HEK293 (cell line): ENCODE results near the gene TREX2.

Source experiments
- CTCF ChIA-PET: fragments of 350-600 bp; formaldehyde crosslinking; extraction: SDS; loops from one replicate; lab custom pipeline; 2021; ENCODE audit warnings: antibody characterized with exemption; lab: Yijun Ruan, JAX
- POLR2A ChIA-PET: fragments of 300-600 bp; formaldehyde crosslinking; extraction: SDS; loops from one replicate; lab custom pipeline; 2020; ENCODE audit warnings: antibody characterized with exemption, inconsistent platforms; lab: Yijun Ruan, JAX
- H3K27ac ChIP-seq: fragments of 200-500 bp; sonication (Bioruptor generic); 2 replicates; pipeline ENCODE4 v1.5.1; 2014; ENCODE audit warnings: low read depth, low read length, control low read depth, inconsistent platforms; ENCODE audit errors: extremely low read depth
- H3K36me3 ChIP-seq, 2 experiments: fragments of 200-500 bp in 1 of 2; sonication (Bioruptor generic) in 1 of 2; 1 replicate in 1 of 2; 2 replicates in 1 of 2; pipeline ENCODE4 v1.5.1; 2014 to 2017; ENCODE audit warnings: inconsistent platforms in 2 of 2, low read length in 2 of 2; ENCODE audit not compliant: control insufficient read depth in 2 of 2, insufficient read depth in 1 of 2
- H3K4me1 ChIP-seq: fragments of 200-500 bp; sonication (Bioruptor generic); 2 replicates; pipeline ENCODE4 v1.5.1; 2014; ENCODE audit warnings: mild to moderate bottlenecking, low read length, inconsistent platforms; ENCODE audit not compliant: control insufficient read depth, insufficient read depth
- H3K4me3 ChIP-seq: 2 replicates; pipeline ENCODE4 v1.5.1; 2011; ENCODE audit warnings: low read depth, mild to moderate bottlenecking, control low read depth, low read length, moderate library complexity
- H3K9me3 ChIP-seq: fragments of 200-500 bp; sonication (Bioruptor generic); 2 replicates; pipeline ENCODE4 v1.5.1; 2014; ENCODE audit warnings: low read depth, low read length, inconsistent platforms; ENCODE audit not compliant: control insufficient read depth, insufficient read depth
- HOXC10 ChIP-seq: sonication (generic); formaldehyde crosslinking; IDR thresholded peaks from 2 replicates; pipeline ENCODE4 v1.8.1; 2023; ENCODE audit warnings: mild to moderate bottlenecking, missing genetic modification reagents
- KLF10 ChIP-seq: fragments of 450-650 bp; IDR thresholded peaks from 2 replicates; pipeline ENCODE4 v1.5.1; 2018; ENCODE audit warnings: missing biosample characterization, mild to moderate bottlenecking, missing genetic modification characterization
- RBAK ChIP-seq: fragments of 450-650 bp; formaldehyde crosslinking; IDR thresholded peaks from 2 replicates; pipeline ENCODE4 v1.5.1; 2016; ENCODE audit warnings: missing biosample characterization, missing genetic modification characterization
- SETDB1 ChIP-seq: IDR thresholded peaks from one replicate; pipeline ENCODE4 v1.6.1; 2017; ENCODE audit warnings: mild to moderate bottlenecking, low read length, moderate library complexity, mixed read lengths; ENCODE audit not compliant: insufficient read length
- SP2 ChIP-seq: fragments of 450-650 bp; formaldehyde crosslinking; IDR thresholded peaks from 2 replicates; pipeline ENCODE4 v1.5.1; 2016; ENCODE audit warnings: missing biosample characterization, missing genetic modification characterization
- WT1 ChIP-seq: fragments of 450-650 bp; formaldehyde crosslinking; IDR thresholded peaks from 2 replicates; pipeline ENCODE4 v1.5.1; 2016; ENCODE audit warnings: missing biosample characterization, missing genetic modification characterization
- ZBTB7A ChIP-seq: fragments of 450-650 bp; formaldehyde crosslinking; IDR thresholded peaks from 2 replicates; pipeline ENCODE4 v1.5.1; 2016; ENCODE audit warnings: low read depth, missing biosample characterization, missing genetic modification characterization
- ZNF133 ChIP-seq: fragments of 450-650 bp; formaldehyde crosslinking; IDR thresholded peaks from 2 replicates; pipeline ENCODE4 v1.5.1; 2016; ENCODE audit warnings: missing biosample characterization, missing genetic modification characterization
- ZNF292 ChIP-seq: fragments of 450-650 bp; formaldehyde crosslinking; IDR thresholded peaks from 2 replicates; pipeline ENCODE4 v1.5.1; 2016; ENCODE audit warnings: low read depth, missing biosample characterization, missing genetic modification characterization, borderline replicate concordance
- ZNF311 ChIP-seq: fragments of 450-650 bp; formaldehyde crosslinking; IDR thresholded peaks from 2 replicates; pipeline ENCODE4 v1.5.1; 2017; ENCODE audit warnings: missing biosample characterization, missing genetic modification characterization, borderline replicate concordance
- ZNF335 ChIP-seq: fragments of 450-650 bp; formaldehyde crosslinking; conservative IDR thresholded peaks from 2 replicates; pipeline ENCODE4 v1.5.1; 2016; ENCODE audit warnings: missing biosample characterization, missing genetic modification characterization
- ZNF341 ChIP-seq: fragments of 450-650 bp; formaldehyde crosslinking; IDR thresholded peaks from 2 replicates; pipeline ENCODE4; 2016; ENCODE audit warnings: low read depth, missing biosample characterization, missing genetic modification characterization
- ZNF426 ChIP-seq: fragments of 450-650 bp; formaldehyde crosslinking; IDR thresholded peaks from 2 replicates; pipeline ENCODE4 v1.5.1; 2017; ENCODE audit warnings: missing biosample characterization, missing genetic modification characterization, mild to moderate bottlenecking, inconsistent platforms, moderate library complexity
- ZNF558 ChIP-seq: fragments of 450-650 bp; formaldehyde crosslinking; IDR thresholded peaks from 2 replicates; pipeline ENCODE4 v1.5.1; 2016; ENCODE audit warnings: missing biosample characterization, missing genetic modification characterization
- TF ChIP-seq, protein P1 (sequence below): fragments of 450-650 bp; formaldehyde crosslinking; IDR thresholded peaks from 2 replicates; pipeline ENCODE4; 2016; ENCODE audit warnings: missing biosample characterization, missing genetic modification characterization
- TF ChIP-seq, protein P2 (sequence below): fragments of 450-650 bp; formaldehyde crosslinking; IDR thresholded peaks from 2 replicates; pipeline ENCODE4 v1.5.1; 2016; ENCODE audit warnings: missing biosample characterization, missing genetic modification characterization, low read depth
- TF ChIP-seq, protein P3 (sequence below): fragments of 450-650 bp; formaldehyde crosslinking; IDR thresholded peaks from 2 replicates; pipeline ENCODE4 v1.5.1; 2017; ENCODE audit warnings: missing biosample characterization, missing genetic modification characterization
- TF ChIP-seq, protein P4 (sequence below): fragments of 450-650 bp; formaldehyde crosslinking; IDR thresholded peaks from 2 replicates; pipeline ENCODE4 v1.5.1; 2016; ENCODE audit warnings: missing biosample characterization, missing genetic modification characterization

Gene TREX2

DNA sequence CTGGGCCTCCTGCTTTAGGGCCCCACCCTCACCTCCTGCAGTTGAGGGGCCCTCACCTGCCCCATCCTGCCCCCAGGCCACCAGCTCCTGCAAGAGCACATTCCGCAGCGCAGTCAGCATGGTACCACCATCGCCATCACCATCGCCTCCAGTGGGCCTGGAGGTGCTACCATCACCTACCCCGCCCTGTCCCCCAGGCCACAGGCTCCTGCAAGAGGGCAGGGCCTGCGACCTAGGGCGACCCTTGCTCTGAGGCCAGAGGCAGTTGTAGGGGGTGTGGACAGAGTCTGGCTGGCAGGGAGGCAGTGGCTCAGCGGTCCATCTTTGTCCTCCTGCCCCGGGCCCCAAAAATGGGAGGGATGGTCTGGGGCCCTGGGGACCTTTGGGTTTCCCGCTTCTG is 28.4 kb upstream of the TREX2 start:
- H3K4me1 ChIP-seq, result no peaks in the 10 kb centered on the region
- no peak for TF ChIP-seq ZNF311
- TF ChIP-seq, protein P1, sequence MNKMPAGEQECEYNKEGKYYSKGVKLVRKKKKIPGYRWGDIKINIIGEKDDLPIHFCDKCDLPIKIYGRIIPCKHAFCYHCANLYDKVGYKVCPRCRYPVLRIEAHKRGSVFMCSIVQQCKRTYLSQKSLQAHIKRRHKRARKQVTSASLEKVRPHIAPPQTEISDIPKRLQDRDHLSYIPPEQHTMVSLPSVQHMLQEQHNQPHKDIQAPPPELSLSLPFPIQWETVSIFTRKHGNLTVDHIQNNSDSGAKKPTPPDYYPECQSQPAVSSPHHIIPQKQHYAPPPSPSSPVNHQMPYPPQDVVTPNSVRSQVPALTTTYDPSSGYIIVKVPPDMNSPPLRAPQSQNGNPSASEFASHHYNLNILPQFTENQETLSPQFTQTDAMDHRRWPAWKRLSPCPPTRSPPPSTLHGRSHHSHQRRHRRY (tag by site-specific recombination), result no peak
- no peak for TF ChIP-seq SETDB1
- TF ChIP-seq WT1 (tag by site-specific recombination), result no peak
- TF ChIP-seq ZNF558 (tag by site-specific recombination), result no peak
- no peak for TF ChIP-seq ZBTB7A (tag by site-specific recombination)
- TF ChIP-seq RBAK (tag by site-specific recombination), result no peak
- TF ChIP-seq ZNF133 (tag by site-specific recombination), result no peak
- TF ChIP-seq ZNF341, result no peak
- no peak for TF ChIP-seq ZNF292 (tag by site-specific recombination)
- TF ChIP-seq, all 188 proteins: peak for 0
- Histone ChIP-seq H3K4me3 (no peak overlapping the region), H3K36me3 (no peaks in the 10 kb centered on the region), H3K27ac (no peak overlapping the region), H3K9me3 (no peaks in the 10 kb centered on the region)
- ChIA-PET CTCF (interaction anchor here (0.9 to 8.6 kb wide), 3 partner anchors 13 to 473 kb away, joined by 5 to 89 read pairs (median 24); no protein-coding TSS in a partner anchor), POLR2A (no interaction called here)

DNA sequence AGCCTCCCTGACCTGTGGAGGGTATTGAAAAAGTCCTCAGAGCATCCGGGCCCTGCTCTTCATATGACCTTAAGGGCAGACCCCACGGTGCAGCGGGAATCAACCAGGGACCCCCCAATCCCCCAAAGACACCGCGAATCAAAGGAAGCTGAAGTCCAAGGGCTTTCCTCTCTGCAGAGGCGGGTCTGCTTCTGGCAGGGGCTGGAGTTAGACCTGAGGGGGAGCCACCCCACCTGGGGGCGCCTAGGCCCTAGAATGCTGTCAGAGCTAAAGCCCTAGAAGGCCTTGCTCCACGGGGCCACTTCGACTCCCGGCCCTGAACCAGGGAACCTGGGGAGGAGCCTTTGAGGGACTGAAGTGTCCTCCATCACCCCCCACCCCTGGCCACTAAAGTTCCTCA is 27.3 kb upstream of the TREX2 start:
- Histone ChIP-seq H3K4me3 (no peak overlapping the region), H3K4me1 (no peaks in the 10 kb centered on the region), H3K36me3 (peaks cover 0 to 7% of the 10 kb centered on the region in 2 experiments; a peak in 1 of 3 replicates), H3K9me3 (no peaks in the 10 kb centered on the region), H3K27ac (no peak overlapping the region)
- CTCF ChIA-PET, result interaction anchor here (0.6 to 8.6 kb wide), 5 partner anchors 12 to 150 kb away, joined by 3 to 89 read pairs (median 7); partner anchors contain the start of gene BGN
- POLR2A ChIA-PET, result no interaction called here
- TF ChIP-seq WT1 (tag by site-specific recombination) (no peak), ZNF426 (tag by site-specific recombination) (no peak), KLF10 (tag by site-specific recombination) (no peak), SP2 (tag by site-specific recombination) (no peak)
- TF ChIP-seq, protein P2, sequence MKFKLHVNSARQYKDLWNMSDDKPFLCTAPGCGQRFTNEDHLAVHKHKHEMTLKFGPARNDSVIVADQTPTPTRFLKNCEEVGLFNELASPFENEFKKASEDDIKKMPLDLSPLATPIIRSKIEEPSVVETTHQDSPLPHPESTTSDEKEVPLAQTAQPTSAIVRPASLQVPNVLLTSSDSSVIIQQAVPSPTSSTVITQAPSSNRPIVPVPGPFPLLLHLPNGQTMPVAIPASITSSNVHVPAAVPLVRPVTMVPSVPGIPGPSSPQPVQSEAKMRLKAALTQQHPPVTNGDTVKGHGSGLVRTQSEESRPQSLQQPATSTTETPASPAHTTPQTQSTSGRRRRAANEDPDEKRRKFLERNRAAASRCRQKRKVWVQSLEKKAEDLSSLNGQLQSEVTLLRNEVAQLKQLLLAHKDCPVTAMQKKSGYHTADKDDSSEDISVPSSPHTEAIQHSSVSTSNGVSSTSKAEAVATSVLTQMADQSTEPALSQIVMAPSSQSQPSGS (tag by site-specific recombination), result no peak
- TF ChIP-seq, protein P3, sequence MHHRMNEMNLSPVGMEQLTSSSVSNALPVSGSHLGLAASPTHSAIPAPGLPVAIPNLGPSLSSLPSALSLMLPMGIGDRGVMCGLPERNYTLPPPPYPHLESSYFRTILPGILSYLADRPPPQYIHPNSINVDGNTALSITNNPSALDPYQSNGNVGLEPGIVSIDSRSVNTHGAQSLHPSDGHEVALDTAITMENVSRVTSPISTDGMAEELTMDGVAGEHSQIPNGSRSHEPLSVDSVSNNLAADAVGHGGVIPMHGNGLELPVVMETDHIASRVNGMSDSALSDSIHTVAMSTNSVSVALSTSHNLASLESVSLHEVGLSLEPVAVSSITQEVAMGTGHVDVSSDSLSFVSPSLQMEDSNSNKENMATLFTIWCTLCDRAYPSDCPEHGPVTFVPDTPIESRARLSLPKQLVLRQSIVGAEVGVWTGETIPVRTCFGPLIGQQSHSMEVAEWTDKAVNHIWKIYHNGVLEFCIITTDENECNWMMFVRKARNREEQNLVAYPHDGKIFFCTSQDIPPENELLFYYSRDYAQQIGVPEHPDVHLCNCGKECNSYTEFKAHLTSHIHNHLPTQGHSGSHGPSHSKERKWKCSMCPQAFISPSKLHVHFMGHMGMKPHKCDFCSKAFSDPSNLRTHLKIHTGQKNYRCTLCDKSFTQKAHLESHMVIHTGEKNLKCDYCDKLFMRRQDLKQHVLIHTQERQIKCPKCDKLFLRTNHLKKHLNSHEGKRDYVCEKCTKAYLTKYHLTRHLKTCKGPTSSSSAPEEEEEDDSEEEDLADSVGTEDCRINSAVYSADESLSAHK, result no peak

DNA sequence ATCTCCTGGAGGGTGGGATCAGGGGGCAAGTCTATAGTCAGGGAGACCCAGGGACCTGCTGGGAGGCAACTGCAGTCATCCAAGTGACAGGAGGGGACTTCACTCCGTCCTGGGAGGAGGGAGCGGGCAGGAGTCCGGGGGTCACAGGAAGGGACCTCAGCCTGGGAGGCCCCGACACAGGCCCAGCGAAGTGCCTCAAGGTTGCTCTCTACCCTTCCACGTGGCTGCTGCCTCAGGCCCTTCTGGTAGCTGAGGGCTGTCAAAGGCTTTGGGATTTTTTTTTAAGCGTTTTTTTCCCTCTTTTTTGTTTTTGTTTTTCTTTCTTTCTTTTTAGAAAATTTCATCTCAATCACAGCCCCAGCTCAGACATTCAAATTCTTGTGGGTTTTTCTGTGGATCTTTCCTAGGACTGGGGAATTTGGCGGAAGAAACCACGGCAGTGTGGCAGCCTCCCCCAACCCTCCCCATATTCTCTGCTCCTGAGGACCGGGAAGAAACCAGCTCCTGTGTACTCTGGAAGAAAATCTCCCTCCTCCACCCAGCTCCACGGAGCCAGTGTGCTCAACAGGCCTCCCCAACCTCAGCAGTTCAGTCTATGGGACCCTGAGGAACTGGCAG is 25.9 kb upstream of the TREX2 start:
- ChIA-PET CTCF (interaction anchor here (0.6 to 8.6 kb wide), 13 partner anchors 9 to 513 kb away, joined by 3 to 89 read pairs (median 6); partner anchors contain the start of gene BGN), POLR2A (interaction anchor here (1.8 kb wide), 1 partner anchor 35 kb away, joined by 5 read pairs; no protein-coding TSS in a partner anchor)
- TF ChIP-seq ZNF335 (tag by site-specific recombination) (0 out of 2 replicates have a peak, but pooled peaks have one; percentile 32), HOXC10 (no peak)
- TF ChIP-seq, protein P4, sequence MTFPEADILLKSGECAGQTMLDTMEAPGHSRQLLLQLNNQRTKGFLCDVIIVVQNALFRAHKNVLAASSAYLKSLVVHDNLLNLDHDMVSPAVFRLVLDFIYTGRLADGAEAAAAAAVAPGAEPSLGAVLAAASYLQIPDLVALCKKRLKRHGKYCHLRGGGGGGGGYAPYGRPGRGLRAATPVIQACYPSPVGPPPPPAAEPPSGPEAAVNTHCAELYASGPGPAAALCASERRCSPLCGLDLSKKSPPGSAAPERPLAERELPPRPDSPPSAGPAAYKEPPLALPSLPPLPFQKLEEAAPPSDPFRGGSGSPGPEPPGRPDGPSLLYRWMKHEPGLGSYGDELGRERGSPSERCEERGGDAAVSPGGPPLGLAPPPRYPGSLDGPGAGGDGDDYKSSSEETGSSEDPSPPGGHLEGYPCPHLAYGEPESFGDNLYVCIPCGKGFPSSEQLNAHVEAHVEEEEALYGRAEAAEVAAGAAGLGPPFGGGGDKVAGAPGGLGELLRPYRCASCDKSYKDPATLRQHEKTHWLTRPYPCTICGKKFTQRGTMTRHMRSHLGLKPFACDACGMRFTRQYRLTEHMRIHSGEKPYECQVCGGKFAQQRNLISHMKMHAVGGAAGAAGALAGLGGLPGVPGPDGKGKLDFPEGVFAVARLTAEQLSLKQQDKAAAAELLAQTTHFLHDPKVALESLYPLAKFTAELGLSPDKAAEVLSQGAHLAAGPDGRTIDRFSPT (tag by site-specific recombination), result 0 out of 2 replicates have a peak, but pooled peaks have one; percentile 13
- Histone ChIP-seq H3K27ac (no peak overlapping the region), H3K4me3 (no peak overlapping the region), H3K4me1 (no peaks in the 10 kb centered on the region), H3K36me3 (peaks cover 0 to 18% of the 10 kb centered on the region in 2 experiments; a peak in 1 of 3 replicates), H3K9me3 (no peaks in the 10 kb centered on the region)
